Gastrocnemius medialis (tissue), 4 donors: Measurements from ENCODE around the gene COL9A1. TPM values are rescaled to one million over a fixed set of nuclear protein-coding genes. Genes with fewer than 3 reads are reported as not detected.

Source experiments
- ATAC-seq, 2 donors: fragments of 150-250 bp; one replicate each; pipeline ENCODE4 v1.9.1; 2016
- DNase-seq, 2 donors: peaks; one replicate each; pipeline ENCODE4 v3.0.0-alpha.2; 2019
- H3K27ac ChIP-seq, 4 donors: fragments of 200-600 bp; sonication (generic); 1 replicate in 1 of 4; 2 replicates in 3 of 4; pipeline ENCODE4 v1.5.1; 2016 to 2018; ENCODE audit warnings: mild to moderate bottlenecking in 2 of 4, moderate library complexity in 1 of 4
- H3K27me3 ChIP-seq, 3 donors: fragments of 200-600 bp; sonication (generic) in 2 of 3; 1 replicate in 1 of 3; 2 replicates in 2 of 3; pipeline versions ENCODE4 v1.5.1 to v1.6.0; 2016 to 2019; ENCODE audit warnings: mild to moderate bottlenecking in 1 of 3, moderate library complexity in 1 of 3
- H3K36me3 ChIP-seq, 2 donors: fragments of 200-600 bp; sonication (generic) in 1 of 2; one replicate each; pipeline ENCODE4 v1.5.1; 2017 to 2018
- H3K4me1 ChIP-seq, 2 donors: fragments of 200-600 bp; sonication (generic) in 1 of 2; one replicate each; pipeline ENCODE4 v1.5.1; 2016 to 2017; ENCODE audit warnings: mild to moderate bottlenecking in 2 of 2
- H3K4me3 ChIP-seq, 4 donors: fragments of 200-600 bp; sonication (generic) in 3 of 4; 1 replicate in 1 of 4; 2 replicates in 3 of 4; pipeline ENCODE4 v1.5.1; 2016 to 2019; ENCODE audit warnings: mild to moderate bottlenecking in 2 of 4
- H3K9me3 ChIP-seq, 3 donors: fragments of 200-600 bp; sonication (generic) in 2 of 3; 1 replicate in 1 of 3; 2 replicates in 2 of 3; pipeline ENCODE4 v1.5.1; 2016 to 2019
- POLR2A ChIP-seq, 2 donors: fragments of 450-650 bp; IDR thresholded peaks; one replicate each; pipeline ENCODE4 v1.6.1; 2017; ENCODE audit warnings: antibody characterized with exemption in 2 of 2, mild to moderate bottlenecking in 2 of 2, moderate library complexity in 2 of 2
- in situ Hi-C, 4 donors: fragments of 200-750 bp; cut with MboI; loops; one replicate each; pipeline versions ENCODE4 v1.15.0 to v1.8.0; 2017; ENCODE audit warnings: low sequenced_read_pairs in 4 of 4
- intact Hi-C: fragments of 100-400 bp; cut with DNase I; formaldehyde crosslinking; loops from one replicate; pipeline ENCODE4 v1.15.1; 2023; ENCODE audit warnings: low total_unique reads
- total RNA-seq, 4 donors: library from RNA; depleted of rRNA; stranded (reverse); fragments of >200 nt; gene quantifications; one replicate each; pipeline versions ENCODE4 v1.1.0 to v1.2.3, GENCODE V29; 2016
- TF ChIP-seq, protein P1 (sequence below), 5 experiments: fragments of 450-650 bp in 3 of 5; fragments of 200-600 bp in 2 of 5; sonication (generic) in 2 of 5; IDR thresholded peaks in 4 of 5; conservative IDR thresholded peaks in 1 of 5; 1 replicate in 4 of 5; 2 replicates in 1 of 5; pipeline ENCODE4 v1.5.1; 2016 to 2019; ENCODE audit warnings: antibody characterized with exemption in 5 of 5, mild to moderate bottlenecking in 3 of 5, moderate library complexity in 3 of 5

The COL9A1 gene
- total RNA-seq, 4 donors from 2014 or later = not detected

DNA sequence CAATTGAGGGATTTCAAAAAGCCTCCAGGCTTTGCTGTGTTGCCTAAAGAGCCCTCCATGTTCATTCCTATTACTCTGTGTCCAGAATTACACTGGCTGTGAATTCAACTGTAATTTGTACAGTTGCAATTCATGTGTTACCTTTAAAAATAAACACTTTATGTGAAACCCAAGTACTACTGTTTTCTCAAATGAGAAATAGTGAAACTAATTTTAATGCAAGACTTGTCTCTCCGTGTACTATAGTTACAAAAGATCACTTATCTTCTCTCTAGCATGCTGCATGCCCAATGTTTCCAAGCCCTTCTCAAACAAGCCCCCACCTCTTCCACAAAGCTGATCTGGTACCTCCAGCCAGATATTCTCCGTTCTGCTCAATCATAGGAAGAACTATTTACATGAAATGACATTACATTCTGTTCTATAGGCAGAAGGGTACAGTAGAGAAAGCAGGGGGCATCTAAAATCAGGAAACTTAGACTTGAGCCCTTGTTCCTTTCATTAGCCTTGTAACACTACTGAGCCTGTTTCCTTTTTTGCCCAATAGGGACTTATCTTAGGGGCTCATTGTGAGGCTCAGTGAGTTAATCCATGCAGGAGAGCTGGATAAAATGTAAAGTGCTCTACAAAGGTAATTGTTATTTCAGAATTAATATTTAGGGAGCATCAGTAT is 12.3 kb upstream of the COL9A1 start:
- Histone ChIP-seq H3K27me3 (no peaks in the 10 kb centered on the region), H3K27ac (no peak overlapping the region), H3K9me3 (no peaks in the 10 kb centered on the region), H3K4me1 (no peaks in the 10 kb centered on the region), H3K4me3 (no peak overlapping the region), H3K36me3 (no peaks in the 10 kb centered on the region)
- DNase-seq = no peak
- TF ChIP-seq, protein P1, sequence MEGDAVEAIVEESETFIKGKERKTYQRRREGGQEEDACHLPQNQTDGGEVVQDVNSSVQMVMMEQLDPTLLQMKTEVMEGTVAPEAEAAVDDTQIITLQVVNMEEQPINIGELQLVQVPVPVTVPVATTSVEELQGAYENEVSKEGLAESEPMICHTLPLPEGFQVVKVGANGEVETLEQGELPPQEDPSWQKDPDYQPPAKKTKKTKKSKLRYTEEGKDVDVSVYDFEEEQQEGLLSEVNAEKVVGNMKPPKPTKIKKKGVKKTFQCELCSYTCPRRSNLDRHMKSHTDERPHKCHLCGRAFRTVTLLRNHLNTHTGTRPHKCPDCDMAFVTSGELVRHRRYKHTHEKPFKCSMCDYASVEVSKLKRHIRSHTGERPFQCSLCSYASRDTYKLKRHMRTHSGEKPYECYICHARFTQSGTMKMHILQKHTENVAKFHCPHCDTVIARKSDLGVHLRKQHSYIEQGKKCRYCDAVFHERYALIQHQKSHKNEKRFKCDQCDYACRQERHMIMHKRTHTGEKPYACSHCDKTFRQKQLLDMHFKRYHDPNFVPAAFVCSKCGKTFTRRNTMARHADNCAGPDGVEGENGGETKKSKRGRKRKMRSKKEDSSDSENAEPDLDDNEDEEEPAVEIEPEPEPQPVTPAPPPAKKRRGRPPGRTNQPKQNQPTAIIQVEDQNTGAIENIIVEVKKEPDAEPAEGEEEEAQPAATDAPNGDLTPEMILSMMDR (IDR thresholded peaks at IDR 0.05 in 4 of 5, conservative IDR thresholded peaks at IDR 0.05 in 1 of 5) = no peak
- TF ChIP-seq POLR2A (IDR thresholded peaks at IDR 0.05) = no peak
- intact Hi-C loops (no loop called here), in situ Hi-C loops (loop anchor here in 1 of 4 donors (25.0 kb wide), 1 partner anchor 697 kb away; no protein-coding TSS in a partner anchor)
- ATAC-seq = no peak

DNA sequence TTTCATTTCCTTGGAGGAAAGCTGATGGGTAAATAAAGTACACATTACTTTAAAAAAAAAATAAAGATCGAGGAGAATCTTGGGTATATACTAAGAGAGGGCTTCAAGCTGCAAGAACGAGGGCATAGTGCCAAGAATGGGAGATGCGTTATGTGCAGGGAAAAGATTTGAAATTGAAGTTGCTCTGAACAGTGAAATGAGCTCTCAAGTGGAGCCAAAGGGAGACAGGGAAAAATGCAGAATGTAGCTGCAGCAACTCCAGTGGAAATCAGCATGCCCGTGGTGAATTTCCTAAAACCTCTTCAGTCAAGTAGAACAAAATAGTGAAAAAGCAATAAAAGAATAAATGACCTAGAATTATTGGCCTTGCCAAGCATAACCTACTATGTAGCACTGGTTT is 11.4 kb upstream of the COL9A1 start:
- TF ChIP-seq, protein P1 (IDR thresholded peaks at IDR 0.05 in 4 of 5, conservative IDR thresholded peaks at IDR 0.05 in 1 of 5) = no peak
- no peak for TF ChIP-seq POLR2A (IDR thresholded peaks at IDR 0.05)
- DNase-seq (no peak), ATAC-seq (no peak)
- Histone ChIP-seq H3K9me3 (no peaks in the 10 kb centered on the region), H3K27me3 (no peaks in the 10 kb centered on the region), H3K36me3 (no peaks in the 10 kb centered on the region), H3K27ac (no peak overlapping the region), H3K4me1 (peaks cover 0 to 2% of the 10 kb centered on the region in 2 donors), H3K4me3 (no peak overlapping the region)
- in situ Hi-C loops (loop anchor here in 1 of 4 donors (25.0 kb wide), 1 partner anchor 698 kb away; no protein-coding TSS in a partner anchor), intact Hi-C loops (loop anchor here (5.0 kb wide), 1 partner anchor 53 kb away; no protein-coding TSS in a partner anchor)

DNA sequence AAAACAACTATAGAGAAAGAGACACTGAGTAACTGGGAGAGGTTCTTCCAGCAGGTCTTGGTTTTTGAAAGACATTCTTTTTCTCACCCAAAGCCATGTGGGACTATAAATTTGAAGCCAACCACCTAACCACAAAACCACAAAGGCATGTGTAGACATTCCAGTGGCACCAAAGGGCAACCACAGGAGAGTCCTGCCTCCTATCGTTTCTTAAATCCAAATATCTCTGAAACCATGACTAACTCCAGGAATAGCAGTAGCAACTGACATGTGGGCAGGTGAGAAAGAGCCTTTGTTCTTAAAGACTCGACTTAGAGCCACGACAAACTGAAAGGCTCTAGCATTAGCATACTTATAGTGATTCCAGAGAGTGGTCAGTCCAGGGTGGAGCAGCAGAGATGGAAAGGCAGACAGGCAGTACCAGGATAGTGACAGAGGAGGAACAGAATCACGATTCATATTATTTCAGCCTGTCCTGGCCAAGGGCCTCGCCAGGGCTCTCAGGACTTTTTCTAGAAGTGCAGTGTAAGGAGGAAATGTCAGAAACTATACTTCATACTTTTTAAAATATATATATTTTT is 9.4 kb upstream of the COL9A1 start:
- intact Hi-C loops (loop anchor here (5.0 kb wide), 1 partner anchor 55 kb away; no protein-coding TSS in a partner anchor), in situ Hi-C loops (loop anchor here in 1 of 4 donors (25.0 kb wide), 1 partner anchor 700 kb away; no protein-coding TSS in a partner anchor)
- peaks cover 0 to 2% of the 10 kb centered on the region in 2 donors for H3K4me1 ChIP-seq
- H3K36me3 ChIP-seq = no peaks in the 10 kb centered on the region
- no peak for DNase-seq
- H3K4me3 ChIP-seq = no peak overlapping the region
- no peak overlapping the region for H3K27ac ChIP-seq
- TF ChIP-seq, protein P1 (IDR thresholded peaks at IDR 0.05 in 4 of 5, conservative IDR thresholded peaks at IDR 0.05 in 1 of 5) = no peak
- TF ChIP-seq POLR2A (IDR thresholded peaks at IDR 0.05) = no peak
- H3K9me3 ChIP-seq = no peaks in the 10 kb centered on the region
- no peak for ATAC-seq
- H3K27me3 ChIP-seq = no peaks in the 10 kb centered on the region

DNA sequence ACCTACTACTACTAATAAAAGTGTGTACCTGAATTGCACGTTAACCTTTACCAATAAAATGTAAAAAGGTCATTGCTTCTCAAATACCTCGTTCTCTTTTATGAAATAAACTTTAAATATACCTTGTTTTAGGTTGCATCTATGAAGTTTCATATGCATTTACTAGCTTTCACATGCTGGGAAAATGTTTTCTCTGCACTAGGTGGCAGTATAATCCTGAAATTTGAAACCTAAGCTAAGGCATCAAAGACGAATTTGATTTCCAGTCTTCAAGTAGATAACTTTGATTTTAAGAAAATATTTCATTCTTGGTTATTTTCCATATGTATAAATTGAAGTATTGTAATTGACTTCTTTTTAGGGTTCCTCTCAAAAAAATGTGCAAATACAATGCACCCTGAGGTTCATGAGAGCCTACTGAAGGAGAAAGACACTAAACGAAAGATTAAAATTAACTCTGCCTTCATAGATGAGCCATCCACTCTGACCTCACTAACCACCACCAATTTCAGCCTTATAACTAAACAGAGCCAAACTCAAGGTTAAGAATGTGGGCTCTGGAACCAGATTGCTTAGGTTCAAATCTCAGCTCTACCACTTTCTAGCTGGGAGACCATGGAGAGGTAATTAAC is 7.3 kb upstream of the COL9A1 start:
- Histone ChIP-seq H3K4me3 (no peak overlapping the region), H3K9me3 (no peaks in the 10 kb centered on the region), H3K36me3 (no peaks in the 10 kb centered on the region), H3K4me1 (peaks cover 0 to 2% of the 10 kb centered on the region in 2 donors), H3K27ac (no peak overlapping the region), H3K27me3 (no peaks in the 10 kb centered on the region)
- in situ Hi-C loops (loop anchor here in 1 of 4 donors (25.0 kb wide), 1 partner anchor 702 kb away; no protein-coding TSS in a partner anchor), intact Hi-C loops (loop anchor here (5.0 kb wide), 1 partner anchor 57 kb away; no protein-coding TSS in a partner anchor)
- no peak for DNase-seq
- TF ChIP-seq POLR2A (IDR thresholded peaks at IDR 0.05) = no peak
- TF ChIP-seq, protein P1 (IDR thresholded peaks at IDR 0.05 in 4 of 5, conservative IDR thresholded peaks at IDR 0.05 in 1 of 5) = peak in 3 of 5 experiments; percentile 24 to 53 (median 48)
- no peak for ATAC-seq
